Lower lobe of right lung (tissue), 2 donors: ENCODE measurements around the gene SHISA3. TPM values are rescaled to one million over a fixed set of nuclear protein-coding genes. Genes with fewer than 3 reads are reported as not detected.

Experiments
- ATAC-seq, 2 donors: fragments of 200-7000 bp; cut with Tn5 transposase; one replicate each; pipeline ENCODE4 v1.9.1; 2020 to 2022; ENCODE audit warnings: mild to moderate bottlenecking in 2 of 2, moderate library complexity in 2 of 2
- DNase-seq: peaks from one replicate; pipeline ENCODE4 v3.0.0-alpha.2; 2020
- H3K27ac ChIP-seq: fragments of 200-600 bp; one replicate; pipeline ENCODE4 v1.8.0; 2022
- H3K27me3 ChIP-seq: fragments of 200-600 bp; one replicate; pipeline ENCODE4 v1.8.0; 2022; ENCODE audit warnings: low read depth
- H3K36me3 ChIP-seq: fragments of 200-600 bp; one replicate; pipeline ENCODE4 v1.8.0; 2022; ENCODE audit warnings: mild to moderate bottlenecking
- H3K4me1 ChIP-seq: fragments of 200-600 bp; one replicate; pipeline ENCODE4 v1.8.0; 2022
- H3K4me3 ChIP-seq: fragments of 200-600 bp; one replicate; pipeline ENCODE4 v1.8.0; 2022; ENCODE audit warnings: mild to moderate bottlenecking
- H3K9me3 ChIP-seq: fragments of 200-600 bp; one replicate; pipeline ENCODE4 v1.8.0; 2022
- intact Hi-C: fragments of 100-400 bp; cut with DNase I; formaldehyde crosslinking; loops from one replicate; pipeline ENCODE4 v1.11.0; 2022
- long read RNA-seq: library from polyadenylated mRNA; unstranded; transcript quantifications from one replicate; pipeline ENCODE4 v2.0.0, GENCODE V29; 2021
- total RNA-seq: library from RNA; stranded (reverse); fragmentation: NEBNext Ultra II Directional; extraction: Animal tissue kit (Norgen Biotek cat#: 25700); gene quantifications from one replicate; pipeline ENCODE4 v1.2.1, GENCODE V29; 2021
- TF ChIP-seq, protein P1 (sequence below): fragments of 200-600 bp; IDR thresholded peaks from one replicate; pipeline ENCODE4 v1.8.0; 2022; ENCODE audit warnings: antibody characterized with exemption, mild to moderate bottlenecking
- donor health status: DM: no; HTN: yes; CAD: no; lungs with severe emphysema.

Gene SHISA3
- total RNA-seq = 3.7 TPM
- long read RNA-seq, partial matches to known transcripts = 0 of 2 reads
- long read RNA-seq, other reads (novel, unspliced or antisense) = 0 of 2 reads

DNA sequence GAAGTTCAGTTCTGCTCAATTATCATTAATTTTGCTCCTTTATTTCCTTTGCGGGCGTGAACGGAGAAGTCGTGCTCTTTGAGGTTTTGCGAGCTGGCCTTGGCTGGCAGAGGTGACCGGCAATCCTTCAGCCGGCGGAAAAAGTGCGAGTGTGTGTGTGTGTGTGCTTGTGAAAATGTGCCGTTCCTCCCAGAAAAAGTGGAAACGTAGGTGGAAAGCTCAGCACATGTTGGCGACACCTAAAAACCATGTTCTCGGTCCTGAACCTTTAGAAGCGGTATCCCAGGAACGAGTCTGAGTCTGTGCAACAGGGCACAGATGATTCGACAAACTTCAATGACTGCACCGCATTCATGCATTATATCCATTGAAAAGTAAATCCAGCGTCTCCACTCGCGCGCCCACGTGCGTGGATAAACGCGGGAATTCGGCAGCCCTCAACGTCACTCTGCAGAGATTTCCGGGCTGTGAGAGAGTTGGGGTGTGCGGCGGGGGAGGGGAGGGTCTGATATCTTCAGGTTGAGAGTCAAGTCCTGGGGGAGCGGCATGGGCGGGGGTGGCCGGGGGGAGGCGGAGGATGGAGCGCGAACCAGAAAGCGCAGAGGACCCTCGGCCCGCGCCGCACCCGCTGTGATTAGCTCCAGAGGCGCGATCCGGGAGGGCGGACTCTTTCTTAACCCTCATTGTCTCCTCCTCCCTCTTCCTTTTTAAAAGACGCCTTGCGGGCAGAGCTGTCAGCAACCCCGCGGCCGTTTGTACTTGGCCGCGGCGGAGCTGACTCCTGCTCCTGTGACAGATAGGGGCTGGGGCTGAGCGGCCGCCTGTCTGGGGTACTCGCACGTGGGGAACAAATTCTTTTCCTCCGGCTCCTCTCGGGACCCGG is at the start of gene SHISA3:
TSS of gene SHISA3 (plus strand) at position 737 of the 883 bp plus-strand sequence. CDS start 569 bp downstream, outside the sequence.
- DNase-seq (no peak), ATAC-seq (peak; percentile 34 to 59)
- Histone ChIP-seq H3K36me3 (no peaks in the 10 kb centered on the region), H3K9me3 (no peaks in the 10 kb centered on the region), H3K4me3 (peak within 1 kb of the TSS; percentile 57), H3K27ac (no peak within 1 kb of the TSS), H3K4me1 (peaks cover 28% of the 10 kb centered on the region), H3K27me3 (peaks cover 45% of the 10 kb centered on the region)
- TF ChIP-seq, protein P1, sequence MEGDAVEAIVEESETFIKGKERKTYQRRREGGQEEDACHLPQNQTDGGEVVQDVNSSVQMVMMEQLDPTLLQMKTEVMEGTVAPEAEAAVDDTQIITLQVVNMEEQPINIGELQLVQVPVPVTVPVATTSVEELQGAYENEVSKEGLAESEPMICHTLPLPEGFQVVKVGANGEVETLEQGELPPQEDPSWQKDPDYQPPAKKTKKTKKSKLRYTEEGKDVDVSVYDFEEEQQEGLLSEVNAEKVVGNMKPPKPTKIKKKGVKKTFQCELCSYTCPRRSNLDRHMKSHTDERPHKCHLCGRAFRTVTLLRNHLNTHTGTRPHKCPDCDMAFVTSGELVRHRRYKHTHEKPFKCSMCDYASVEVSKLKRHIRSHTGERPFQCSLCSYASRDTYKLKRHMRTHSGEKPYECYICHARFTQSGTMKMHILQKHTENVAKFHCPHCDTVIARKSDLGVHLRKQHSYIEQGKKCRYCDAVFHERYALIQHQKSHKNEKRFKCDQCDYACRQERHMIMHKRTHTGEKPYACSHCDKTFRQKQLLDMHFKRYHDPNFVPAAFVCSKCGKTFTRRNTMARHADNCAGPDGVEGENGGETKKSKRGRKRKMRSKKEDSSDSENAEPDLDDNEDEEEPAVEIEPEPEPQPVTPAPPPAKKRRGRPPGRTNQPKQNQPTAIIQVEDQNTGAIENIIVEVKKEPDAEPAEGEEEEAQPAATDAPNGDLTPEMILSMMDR = no peak
- intact Hi-C loops = no loop called here

DNA sequence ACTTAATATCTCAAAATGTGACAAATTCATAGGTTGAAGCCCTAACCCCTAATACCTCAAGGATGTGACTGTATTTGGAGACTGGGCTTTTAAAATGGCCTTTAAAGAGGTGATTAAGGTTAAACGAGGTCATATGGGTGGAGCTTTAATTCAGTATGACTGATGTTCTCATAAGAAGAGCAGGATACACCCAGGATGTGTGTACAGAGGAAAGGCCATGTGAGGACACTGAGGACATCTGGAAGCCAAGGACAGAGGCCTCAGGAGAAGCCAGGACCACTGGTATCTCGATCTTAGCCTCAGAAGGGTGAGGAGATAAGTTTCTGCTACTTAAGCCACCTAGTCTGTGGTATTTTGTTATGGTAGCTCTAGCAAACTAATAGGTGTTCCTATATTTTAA is 49.0 kb upstream of the SHISA3 start:
- intact Hi-C loops = no loop called here
- TF ChIP-seq, protein P1 = no peak
- Histone ChIP-seq H3K4me1 (no peaks in the 10 kb centered on the region), H3K27me3 (no peaks in the 10 kb centered on the region), H3K27ac (no peak overlapping the region), H3K4me3 (no peak overlapping the region), H3K9me3 (no peaks in the 10 kb centered on the region), H3K36me3 (no peaks in the 10 kb centered on the region)
- DNase-seq (no peak), ATAC-seq (no peak)

DNA sequence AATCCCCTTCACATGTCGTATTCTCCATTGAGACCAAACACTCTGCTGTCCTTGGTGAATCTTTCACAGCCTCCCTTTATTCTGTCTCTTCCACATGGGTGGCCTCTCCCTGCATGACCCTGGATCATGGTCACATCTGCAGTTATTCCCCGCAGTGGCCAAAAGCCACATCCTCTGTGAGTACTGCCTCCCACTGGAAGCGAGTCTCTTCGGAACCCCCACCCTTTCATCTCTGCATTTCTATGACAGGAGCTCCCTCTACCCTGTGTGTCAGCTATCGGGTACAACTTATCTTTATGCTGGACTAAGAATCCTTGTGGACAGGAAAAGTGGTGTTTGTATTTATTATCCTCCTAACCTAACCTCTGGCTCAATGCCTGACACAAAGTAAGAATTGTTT is 48.6 kb upstream of the SHISA3 start:
- H3K4me3 ChIP-seq = no peak overlapping the region
- ATAC-seq (no peak), DNase-seq (no peak)
- no peaks in the 10 kb centered on the region for H3K27me3 ChIP-seq
- no peaks in the 10 kb centered on the region for H3K9me3 ChIP-seq
- TF ChIP-seq, protein P1 = no peak
- no peaks in the 10 kb centered on the region for H3K4me1 ChIP-seq
- H3K36me3 ChIP-seq = no peaks in the 10 kb centered on the region
- intact Hi-C loops = no loop called here
- no peak overlapping the region for H3K27ac ChIP-seq

DNA sequence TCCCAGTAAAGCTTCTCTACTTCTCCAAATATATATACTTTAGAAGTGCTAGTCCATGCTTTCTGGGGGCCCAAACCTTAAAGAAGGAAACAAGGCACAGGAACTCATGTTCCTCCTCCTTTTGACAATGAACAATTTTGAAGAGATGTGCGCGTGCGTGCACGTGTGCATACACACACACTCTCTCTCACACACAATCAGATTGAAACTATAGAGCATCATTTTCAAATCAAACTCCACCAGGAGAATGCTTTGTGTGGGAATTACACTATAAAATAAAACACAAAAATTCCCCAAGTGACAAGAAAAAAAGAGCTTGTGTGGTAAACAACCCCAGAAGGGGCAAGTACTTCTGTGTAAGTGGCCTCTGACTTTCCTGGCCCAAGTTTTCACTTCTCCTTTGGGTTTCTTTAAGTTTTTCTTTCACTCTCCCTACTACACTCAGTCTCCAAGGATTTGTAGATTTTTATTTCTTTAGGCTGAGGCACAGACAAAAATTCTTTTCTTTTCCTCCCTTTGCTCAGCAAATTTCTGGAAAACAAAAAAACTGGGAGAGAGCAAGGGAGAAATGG is 46.6 kb upstream of the SHISA3 start:
- intact Hi-C loops = no loop called here
- TF ChIP-seq, protein P1 = no peak
- Histone ChIP-seq H3K4me3 (no peak overlapping the region), H3K9me3 (no peaks in the 10 kb centered on the region), H3K4me1 (no peaks in the 10 kb centered on the region), H3K27me3 (no peaks in the 10 kb centered on the region), H3K27ac (no peak overlapping the region), H3K36me3 (no peaks in the 10 kb centered on the region)
- ATAC-seq (no peak), DNase-seq (no peak)

DNA sequence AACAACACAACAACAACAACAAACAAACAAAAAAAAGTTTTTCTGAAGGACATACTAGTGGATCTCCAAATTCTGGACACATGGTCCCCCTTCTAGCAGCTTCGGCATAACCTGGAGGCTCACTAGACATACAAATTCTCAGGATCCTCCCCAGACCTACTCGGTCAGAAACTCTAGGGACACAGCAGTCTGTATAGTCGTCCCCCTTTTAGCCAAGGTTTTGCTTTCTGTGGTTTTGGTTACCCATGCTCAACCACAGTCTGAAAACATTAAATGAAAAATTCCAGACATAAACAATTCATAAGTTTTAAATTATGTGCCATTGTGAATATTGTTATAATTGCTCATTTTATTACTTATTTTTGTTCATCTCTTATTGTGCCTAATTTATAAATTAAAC is 45.2 kb upstream of the SHISA3 start:
- H3K36me3 ChIP-seq = no peaks in the 10 kb centered on the region
- no peaks in the 10 kb centered on the region for H3K27me3 ChIP-seq
- ATAC-seq = no peak
- H3K4me1 ChIP-seq = no peaks in the 10 kb centered on the region
- H3K27ac ChIP-seq = no peak overlapping the region
- no peak for DNase-seq
- no peaks in the 10 kb centered on the region for H3K9me3 ChIP-seq
- intact Hi-C loops = no loop called here
- TF ChIP-seq, protein P1 = no peak
- no peak overlapping the region for H3K4me3 ChIP-seq
